Esophagus squamous epithelium (tissue), 4 donors: Measurements from ENCODE around the gene KCNJ11.

Source experiments
- CTCF ChIP-seq, 6 experiments: fragments of 450-650 bp in 4 of 6; fragments of 200-600 bp in 2 of 6; sonication (generic) in 2 of 6; IDR thresholded peaks; one replicate each; pipeline ENCODE4 v1.5.1; 2016 to 2019; ENCODE audit warnings: antibody characterized with exemption in 6 of 6, mild to moderate bottlenecking in 4 of 6, moderate library complexity in 4 of 6
- POLR2A ChIP-seq, 4 donors: fragments of 450-650 bp; IDR thresholded peaks; one replicate each; pipeline ENCODE4 v1.6.1; 2017; ENCODE audit warnings: antibody characterized with exemption in 4 of 4, mild to moderate bottlenecking in 4 of 4, moderate library complexity in 3 of 4

- TF ChIP-seq CTCF (IDR thresholded peaks at IDR 0.05) (no peak), POLR2A (IDR thresholded peaks at IDR 0.05) (no peak)
These were observed 10.8 kb upstream of the KCNJ11 start for GRCh38 chr11:17399236-17399635.
